ENCODE data around the gene PEX3. TPM values are rescaled to one million over a fixed set of nuclear protein-coding genes. Genes with fewer than 3 reads are reported as not detected.

PEX3 gene
- total and polyA plus RNA-seq, 2 donors (not counting 1 experiment from before 2014, with no cell fraction given), result 25.6 to 31.2 TPM

GRCh38 chr6:143510991-143511891, 60.6 kb downstream of the PEX3 start, which contains the start of gene FUCA2:
Gene FUCA2, minus strand, starts transcription at chr6:143511720. Its CDS starts 86 bp downstream, at chr6:143511634.
- Histone ChIP-seq H3K27me3 (ENCODE audit: control insufficient read depth, insufficient read depth, low read length) (no peaks in the 10 kb centered on the region), H3K36me3 (ENCODE audit: control insufficient read depth, insufficient read depth, low read length) (peaks cover 4% of the 10 kb centered on the region), H3K4me1 (ENCODE audit: control insufficient read depth, extremely low read depth, insufficient read depth, low read length) (peaks cover 5% of the 10 kb centered on the region), H3K27ac (ENCODE audit: insufficient read depth, low read length) (peak within 1 kb of the TSS; percentile 94), H2AFZ (ENCODE audit: low read length) (peak within 1 kb of the TSS; percentile 96), H3K9ac (ENCODE audit: insufficient read depth, low read length) (peak within 1 kb of the TSS; percentile 88), H3K4me3 (replicated peaks in 1 of 4; ENCODE audit: control extremely low read depth in 1 of 4, insufficient read depth in 1 of 4, low read depth in 3 of 4, low read length in 4 of 4) (peak within 1 kb of the TSS; percentile 73 to 83 (median 78)), H4K20me1 (ENCODE audit: control insufficient read depth, extremely low read depth, insufficient read depth, low read length) (no peaks in the 10 kb centered on the region), H3K79me2 (ENCODE audit: control insufficient read depth, insufficient read depth, low read length) (peaks cover 28% of the 10 kb centered on the region), H3K9me3 (ENCODE audit: control insufficient read depth, insufficient read depth, low read depth, low read length) (no peaks in the 10 kb centered on the region), H3K4me2 (ENCODE audit: extremely low read depth, insufficient read depth, low read length) (peak within 1 kb of the TSS; percentile 86)
- DNase-seq (ENCODE audit: low read depth in 2 of 2), result peak; percentile 87 to 93
- TF ChIP-seq CTCF (conservative IDR thresholded peaks at IDR 0.05 in 1 of 2, IDR thresholded peaks at IDR 0.05 in 1 of 2; ENCODE audit: low read depth in 1 of 2, low read length in 2 of 2), result no peak
- no peak for TF ChIP-seq EZH2 (IDR thresholded peaks at IDR 0.05; ENCODE audit: low read length, missing control alignments)

GRCh38 chr6:143513410-143513809, 62.8 kb downstream of the PEX3 start:
- Histone ChIP-seq H3K79me2 (ENCODE audit: control insufficient read depth, insufficient read depth, low read length) (peaks cover 23% of the 10 kb centered on the region), H3K27me3 (ENCODE audit: control insufficient read depth, insufficient read depth, low read length) (peaks cover 4% of the 10 kb centered on the region), H3K4me3 (replicated peaks in 1 of 4; ENCODE audit: control extremely low read depth in 1 of 4, insufficient read depth in 1 of 4, low read depth in 3 of 4, low read length in 4 of 4) (no peak overlapping the region), H3K36me3 (ENCODE audit: control insufficient read depth, insufficient read depth, low read length) (no peaks in the 10 kb centered on the region), H3K9ac (ENCODE audit: insufficient read depth, low read length) (no peak overlapping the region), H3K27ac (ENCODE audit: insufficient read depth, low read length) (no peak overlapping the region), H3K4me1 (ENCODE audit: control insufficient read depth, extremely low read depth, insufficient read depth, low read length) (peaks cover 5% of the 10 kb centered on the region), H3K4me2 (ENCODE audit: extremely low read depth, insufficient read depth, low read length) (no peak overlapping the region), H2AFZ (ENCODE audit: low read length) (no peak overlapping the region), H4K20me1 (ENCODE audit: control insufficient read depth, extremely low read depth, insufficient read depth, low read length) (no peaks in the 10 kb centered on the region), H3K9me3 (ENCODE audit: control insufficient read depth, insufficient read depth, low read depth, low read length) (no peaks in the 10 kb centered on the region)
- no peak for DNase-seq (ENCODE audit: low read depth in 2 of 2)
- TF ChIP-seq EZH2 (IDR thresholded peaks at IDR 0.05; ENCODE audit: low read length, missing control alignments), result no peak
- TF ChIP-seq CTCF (conservative IDR thresholded peaks at IDR 0.05 in 1 of 2, IDR thresholded peaks at IDR 0.05 in 1 of 2; ENCODE audit: low read depth in 1 of 2, low read length in 2 of 2), result peak; percentile 13 to 26

GRCh38 chr6:143515061-143515760, 64.6 kb downstream of the PEX3 start:
- Histone ChIP-seq H3K4me1 (ENCODE audit: control insufficient read depth, extremely low read depth, insufficient read depth, low read length) (peaks cover 5% of the 10 kb centered on the region), H3K27ac (ENCODE audit: insufficient read depth, low read length) (no peak overlapping the region), H4K20me1 (ENCODE audit: control insufficient read depth, extremely low read depth, insufficient read depth, low read length) (no peaks in the 10 kb centered on the region), H3K79me2 (ENCODE audit: control insufficient read depth, insufficient read depth, low read length) (peaks cover 11% of the 10 kb centered on the region), H3K36me3 (ENCODE audit: control insufficient read depth, insufficient read depth, low read length) (no peaks in the 10 kb centered on the region), H3K27me3 (ENCODE audit: control insufficient read depth, insufficient read depth, low read length) (peaks cover 8% of the 10 kb centered on the region), H3K4me3 (replicated peaks in 1 of 4; ENCODE audit: control extremely low read depth in 1 of 4, insufficient read depth in 1 of 4, low read depth in 3 of 4, low read length in 4 of 4) (no peak overlapping the region), H3K9ac (ENCODE audit: insufficient read depth, low read length) (no peak overlapping the region), H3K9me3 (ENCODE audit: control insufficient read depth, insufficient read depth, low read depth, low read length) (no peaks in the 10 kb centered on the region), H2AFZ (ENCODE audit: low read length) (no peak overlapping the region), H3K4me2 (ENCODE audit: extremely low read depth, insufficient read depth, low read length) (no peak overlapping the region)
- peak; percentile 52 to 55 for DNase-seq (ENCODE audit: low read depth in 2 of 2)
- TF ChIP-seq CTCF (conservative IDR thresholded peaks at IDR 0.05 in 1 of 2, IDR thresholded peaks at IDR 0.05 in 1 of 2; ENCODE audit: low read depth in 1 of 2, low read length in 2 of 2) (no peak), EZH2 (IDR thresholded peaks at IDR 0.05; ENCODE audit: low read length, missing control alignments) (no peak)

Measured in fibroblast of lung (primary cell).